Activated CD8-positive, alpha-beta memory T cell treated with anti-CD3 and anti-CD28 coated beads, Interleukin-2, amount 50 U/mL, for 4 hours (primary cell): Measurements from ENCODE around the gene ADAT3.
A peak's percentile ranks its signal among the peaks of the same experiment; 100 is the strongest.
"Not testable (repeated sequence)": the region's sequence is repeated elsewhere in the genome, so short reads cannot be mapped to it uniquely, and the experiment has no call there.

ENCODE experiments used
- DNase-seq: peaks from one replicate; pipeline ENCODE4 v3.0.0-alpha.2; 2020

ADAT3 gene

DNA sequence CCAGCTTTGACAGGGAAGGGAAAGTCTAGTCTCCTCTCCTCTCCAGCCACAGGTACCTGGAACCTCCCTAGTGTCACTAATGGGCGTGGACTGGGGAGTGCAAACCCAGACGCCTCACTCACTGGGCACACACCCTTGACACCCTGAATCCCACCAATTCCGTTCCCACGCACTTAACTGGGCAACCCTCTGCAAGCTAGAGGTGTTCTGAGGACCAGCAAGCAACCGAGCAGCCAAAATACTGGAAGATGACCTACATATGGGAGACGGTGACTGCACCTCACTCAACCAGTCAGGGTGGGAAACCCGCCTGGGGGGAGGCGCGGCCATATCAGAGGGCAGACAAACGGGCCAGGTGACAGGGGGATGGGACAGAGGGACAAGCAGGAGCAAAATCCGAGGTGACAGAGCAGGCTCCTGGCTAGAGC lies 20.9 kb upstream of the ADAT3 start:
- DNase-seq = peak; percentile 65

DNA sequence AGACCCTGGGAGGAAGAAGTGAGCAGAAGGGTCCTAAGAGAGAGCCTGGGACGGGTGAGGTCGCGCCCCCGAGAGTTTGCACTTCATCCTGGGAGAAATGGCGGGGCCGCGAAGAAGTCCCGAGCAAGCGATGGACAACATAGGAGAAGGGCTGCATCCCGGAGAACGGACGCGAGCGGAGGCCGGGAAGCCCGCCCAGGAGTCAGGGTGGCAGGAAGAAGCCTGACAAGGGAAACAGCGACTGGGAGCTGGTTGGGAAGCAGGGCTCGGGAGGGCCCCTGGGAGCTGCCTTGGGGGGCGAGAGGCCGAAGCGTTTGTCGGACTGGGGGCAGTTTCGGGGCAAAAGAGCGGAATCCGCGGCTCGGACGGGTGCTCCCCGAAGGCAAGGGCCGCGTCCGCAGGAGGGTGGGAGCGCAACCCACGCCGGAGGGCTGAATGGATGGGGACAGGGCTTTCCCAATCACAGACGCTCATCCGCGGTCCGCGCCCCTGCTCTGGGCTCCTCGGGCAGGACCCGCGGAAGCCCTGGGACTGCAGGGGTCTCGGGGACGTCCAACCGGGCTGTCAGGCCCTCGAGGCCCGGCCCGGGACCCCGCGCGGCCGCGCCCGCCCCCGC lies 20.4 kb upstream of the ADAT3 start:
- DNase-seq = no peak

DNA sequence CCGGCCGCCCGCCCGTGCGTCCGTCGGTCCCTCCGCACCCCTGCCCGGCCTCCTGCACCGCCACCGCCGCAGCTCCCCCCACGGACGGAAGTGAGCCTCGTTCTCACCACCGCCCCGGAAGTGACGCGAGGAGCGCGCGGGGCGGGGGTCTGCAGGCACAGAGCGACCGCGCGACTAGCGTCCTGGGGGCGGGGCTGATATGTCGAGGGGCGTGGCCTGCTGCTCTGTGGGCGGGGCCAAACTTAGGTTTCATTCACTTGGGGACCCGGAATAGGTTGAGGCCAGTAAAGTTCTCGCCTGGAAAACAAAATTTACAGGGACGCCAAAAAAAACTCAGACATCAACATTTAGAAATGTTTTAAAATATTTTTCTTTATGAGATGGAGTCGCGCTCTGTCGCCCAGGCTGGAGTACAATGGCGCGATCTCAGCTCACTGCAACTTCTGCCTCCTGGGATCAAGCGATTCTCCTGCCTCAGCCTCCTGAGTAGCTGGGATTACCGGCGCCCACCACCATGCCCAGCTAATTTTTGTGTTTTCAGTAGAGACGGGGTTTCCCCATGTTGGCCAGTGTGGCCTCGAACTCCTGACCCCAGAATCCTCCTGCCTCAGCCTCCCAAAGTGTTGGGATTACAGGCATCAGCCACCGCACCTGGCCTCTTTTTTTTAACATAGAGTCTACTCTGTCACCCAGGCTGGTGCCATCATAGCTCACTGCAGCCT lies 19.6 kb upstream of the ADAT3 start, which contains the start of gene ABHD17A:
Gene ABHD17A, minus strand, starts transcription at position 99 of the 722 bp plus-strand sequence. CDS start 3,930 bp downstream, outside the sequence.
- peak; percentile 97 for DNase-seq

DNA sequence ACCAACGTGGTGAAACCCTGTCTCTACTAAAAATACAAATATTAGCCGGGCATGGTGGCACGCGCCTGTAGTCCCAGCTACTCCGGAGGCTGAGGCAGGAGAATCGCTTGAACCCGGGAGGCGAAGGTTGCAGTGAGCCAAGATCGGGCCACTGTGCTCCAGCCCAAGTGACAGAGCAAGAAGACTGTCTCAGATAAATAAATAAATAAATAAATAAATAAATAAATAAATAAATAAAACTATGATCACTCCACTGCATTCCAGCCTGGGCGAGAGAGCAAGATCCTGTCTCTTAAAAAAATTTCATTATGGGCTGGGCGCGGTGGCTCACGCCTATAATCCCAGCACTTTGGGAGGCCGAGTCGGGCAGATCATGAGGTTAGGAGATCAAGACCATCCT lies 18.8 kb upstream of the ADAT3 start:
- DNase-seq = not testable (repeated sequence)

DNA sequence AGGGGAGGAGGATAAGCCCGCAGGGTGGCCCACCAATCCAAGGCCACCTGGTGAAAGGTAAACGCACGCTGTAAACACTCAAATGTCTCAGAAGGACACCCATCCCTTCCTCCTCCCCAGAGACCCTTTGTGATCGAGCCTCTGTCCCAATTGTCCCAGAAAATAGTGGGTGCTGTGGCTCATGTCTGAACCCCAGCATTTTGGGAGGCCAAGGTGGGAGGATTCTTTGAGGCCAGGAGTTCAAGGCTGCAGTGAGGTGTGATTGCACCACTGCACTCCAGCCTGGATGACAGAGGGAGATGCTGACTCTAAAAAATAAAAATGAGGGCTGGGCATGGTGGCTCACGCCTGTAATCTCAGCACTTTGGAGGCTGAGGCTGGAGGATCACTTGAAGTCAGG lies 16.8 kb upstream of the ADAT3 start:
- DNase-seq = no peak

DNA sequence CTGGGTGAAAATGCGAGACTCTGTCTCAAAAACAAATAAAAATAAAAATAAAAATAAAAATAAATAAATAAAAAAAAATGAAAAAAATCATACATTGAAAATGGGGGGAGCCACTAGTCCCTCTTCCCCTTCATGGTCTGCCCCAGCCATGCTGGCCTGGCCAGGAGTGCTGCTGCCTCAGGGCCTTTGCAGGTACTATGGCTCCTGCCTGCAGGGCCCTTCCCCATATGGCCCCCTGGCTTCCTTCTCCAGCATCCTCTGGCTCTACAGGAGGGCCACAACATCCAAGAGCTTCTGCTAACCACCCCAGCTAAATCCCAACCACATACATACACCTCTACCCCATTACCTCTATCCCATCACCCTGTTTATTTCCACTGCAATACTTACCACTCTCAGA lies 15.3 kb upstream of the ADAT3 start:
- no peak for DNase-seq

DNA sequence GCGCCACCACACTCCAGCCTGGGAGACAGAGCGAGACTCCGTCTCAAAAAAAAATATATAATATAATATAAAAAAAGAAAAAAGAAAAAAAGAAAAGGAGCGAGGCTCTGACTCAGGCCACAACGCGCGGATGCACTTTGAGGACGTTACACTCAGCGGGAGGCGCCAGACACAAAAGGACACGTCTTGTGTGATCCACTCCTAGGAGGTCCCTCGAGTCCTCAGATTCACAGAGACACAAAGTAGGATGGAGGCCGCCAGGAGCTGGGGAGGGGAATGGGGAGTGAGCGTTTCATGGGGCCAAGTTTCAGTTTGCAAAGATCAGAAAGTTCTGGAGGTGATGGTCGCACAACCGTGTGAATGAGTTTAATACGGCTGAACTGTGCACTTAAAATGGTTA lies 11.4 kb upstream of the ADAT3 start:
- no peak for DNase-seq

DNA sequence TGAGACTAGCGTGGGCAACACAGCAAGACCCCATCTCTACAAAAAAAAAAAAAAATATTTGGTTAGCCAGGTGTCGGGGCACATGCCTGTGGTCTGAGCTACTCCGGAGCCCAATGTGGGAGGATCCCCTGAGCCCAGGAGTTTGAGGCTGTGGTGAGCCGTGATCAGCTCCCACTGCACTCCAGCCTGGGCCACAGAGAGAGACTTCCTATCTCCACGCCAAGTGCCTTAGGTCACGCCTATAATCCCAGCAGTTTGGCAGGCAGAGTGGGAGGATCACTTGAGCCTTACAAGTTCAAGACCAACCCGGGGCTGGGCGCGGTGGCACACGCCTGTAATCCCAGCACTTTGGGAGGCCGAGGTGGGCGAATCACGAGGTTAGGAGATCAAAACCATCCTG lies 8.7 kb upstream of the ADAT3 start:
- DNase-seq = no peak

DNA sequence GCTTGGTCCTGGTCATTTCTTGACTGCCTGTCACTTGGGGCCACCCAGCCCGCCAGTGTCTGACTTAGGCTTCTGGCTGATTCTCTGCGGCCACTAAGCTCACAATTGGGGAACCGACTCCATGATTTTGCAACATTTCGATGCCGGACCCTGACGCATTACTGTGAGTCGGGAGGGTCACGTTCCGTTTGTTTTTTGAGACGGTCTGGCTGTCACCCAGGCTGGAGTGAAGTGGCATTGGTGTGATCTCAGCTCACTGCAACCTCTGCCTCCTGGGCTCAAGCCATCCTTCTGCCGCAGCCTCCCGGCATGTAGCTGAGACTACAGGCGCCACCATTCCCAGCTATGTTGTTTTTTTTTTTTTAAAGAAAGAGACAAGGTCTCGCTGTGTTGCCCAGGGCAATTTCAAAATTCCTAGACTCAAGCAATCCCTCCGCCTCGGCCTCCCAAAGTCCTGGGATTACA lies 3.2 kb upstream of the ADAT3 start:
- no peak for DNase-seq

DNA sequence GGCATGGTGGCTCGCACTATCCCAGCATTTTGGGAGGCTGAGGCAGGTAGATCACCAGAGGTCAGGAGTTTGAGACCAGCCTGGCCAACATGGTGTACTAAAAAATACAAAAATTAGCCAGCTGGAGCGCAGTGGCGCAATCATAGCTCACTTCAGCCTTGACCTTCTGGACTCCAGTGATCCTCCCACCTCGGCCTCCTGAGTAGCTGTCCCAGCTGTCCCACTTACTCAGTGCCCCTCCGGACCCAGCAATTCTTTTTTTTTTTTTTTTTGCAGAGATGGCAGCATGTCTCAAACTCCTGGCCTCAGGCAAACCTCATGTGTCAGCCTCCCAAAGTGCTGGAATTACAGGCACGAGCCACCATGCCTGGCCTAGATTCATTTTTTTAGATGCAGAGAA lies 2.3 kb upstream of the ADAT3 start:
- DNase-seq = no peak

DNA sequence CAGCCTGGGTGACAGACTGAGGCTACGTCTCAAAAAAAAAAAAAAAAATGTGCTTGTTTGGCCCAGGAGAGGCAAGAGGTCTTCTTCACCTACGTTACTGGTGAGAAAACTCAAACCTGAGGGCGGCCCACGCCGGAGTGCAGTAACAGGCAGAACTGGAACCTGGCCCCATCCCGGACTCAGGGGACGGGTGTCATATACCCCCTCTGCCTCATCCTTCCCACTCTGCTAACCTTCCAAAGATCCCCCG lies 414 bp upstream of the ADAT3 start:
- no peak for DNase-seq

DNA sequence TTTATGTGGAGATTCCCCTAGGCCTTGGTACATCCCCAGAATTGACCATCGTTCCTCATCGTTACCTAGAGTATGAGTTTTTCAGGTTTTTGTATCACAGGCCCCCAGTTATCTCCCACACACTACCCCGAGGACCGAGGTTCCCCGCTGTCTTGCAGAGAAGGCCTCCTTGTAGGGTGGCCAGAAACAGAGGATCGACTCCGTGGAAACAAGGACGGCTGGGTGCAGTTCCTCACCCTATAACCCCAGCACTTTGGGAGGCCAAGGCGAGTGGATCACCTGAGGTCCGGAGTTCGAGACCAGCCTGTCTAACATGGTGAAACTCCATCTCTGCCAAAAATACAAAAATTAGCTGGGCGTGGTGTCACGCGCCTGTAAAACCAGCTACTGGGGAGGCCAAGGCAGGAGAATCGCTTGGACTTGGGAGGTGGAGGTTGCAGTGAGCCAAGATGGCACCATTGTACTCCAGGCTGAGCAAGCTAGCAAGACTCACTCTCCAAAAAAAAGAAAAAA lies 720 bp downstream of the ADAT3 start:
- no peak for DNase-seq

DNA sequence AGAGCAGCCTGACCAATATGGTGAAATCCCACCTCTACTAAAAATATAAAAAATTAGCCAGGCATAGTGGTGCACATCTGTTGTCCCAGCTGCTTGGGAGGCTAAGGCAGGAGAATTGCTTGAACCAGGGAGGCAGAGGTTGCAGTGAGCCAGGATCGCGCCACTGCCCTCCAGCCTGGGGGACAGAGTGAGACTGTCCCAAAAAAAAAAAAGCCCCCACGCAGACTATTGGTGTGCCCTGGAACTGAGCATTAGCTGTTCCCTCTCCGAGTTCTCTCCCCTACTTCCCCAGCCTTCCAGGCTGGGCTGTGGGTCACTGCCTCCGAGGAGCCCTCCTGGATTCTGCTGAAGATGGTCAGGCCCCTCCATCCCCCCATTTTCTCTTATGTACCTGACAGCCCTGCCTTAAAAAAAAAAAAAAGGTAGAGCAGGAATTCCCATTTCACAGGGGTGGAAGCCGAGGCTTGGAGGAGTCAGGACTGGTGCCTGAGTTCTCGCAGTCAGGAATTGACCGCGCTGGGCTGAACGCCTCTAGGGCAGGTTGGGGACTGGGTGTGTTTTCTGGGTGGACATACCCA lies 1.9 kb downstream of the ADAT3 start:
- DNase-seq = no peak

DNA sequence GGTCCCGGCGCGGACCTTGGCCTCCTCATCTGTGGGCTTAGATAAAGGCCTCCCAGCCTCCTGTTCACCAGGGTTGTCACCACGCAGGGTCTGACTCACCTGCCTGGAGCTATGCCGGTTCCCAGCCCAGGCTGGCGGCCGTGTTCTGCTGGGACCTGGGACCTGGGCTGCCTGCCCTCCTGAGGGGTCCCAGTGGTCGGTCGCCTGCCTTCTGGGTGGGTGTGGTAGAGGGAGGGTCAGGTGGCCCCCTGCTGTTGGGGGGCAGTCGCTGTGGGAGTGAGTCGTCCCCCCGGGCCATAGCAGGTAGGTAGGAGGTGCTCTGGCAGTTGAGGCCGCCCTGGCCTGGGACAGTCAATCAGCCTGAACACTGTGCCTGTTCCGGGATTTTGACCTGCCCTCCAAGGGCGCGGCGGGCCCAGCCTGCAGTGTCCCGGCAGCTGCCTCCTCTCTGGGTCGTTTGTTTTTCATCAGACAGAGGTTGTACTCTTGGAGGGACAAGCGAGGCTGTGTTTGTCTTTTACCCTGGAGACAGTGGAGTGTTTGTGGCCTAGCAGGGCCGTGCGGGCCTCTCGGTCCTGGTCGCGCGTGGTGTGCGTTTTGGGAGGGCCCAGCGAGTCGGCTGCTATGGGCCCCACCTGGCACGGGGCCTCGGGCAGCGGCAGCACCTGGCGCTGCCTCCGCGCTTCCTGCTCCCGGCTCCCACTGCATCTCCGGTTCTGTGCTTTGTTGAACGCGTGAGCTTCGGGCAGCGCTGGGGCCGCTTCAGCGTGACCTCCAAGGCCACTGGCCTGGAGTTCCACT lies 2.6 kb downstream of the ADAT3 start:
- no peak for DNase-seq

DNA sequence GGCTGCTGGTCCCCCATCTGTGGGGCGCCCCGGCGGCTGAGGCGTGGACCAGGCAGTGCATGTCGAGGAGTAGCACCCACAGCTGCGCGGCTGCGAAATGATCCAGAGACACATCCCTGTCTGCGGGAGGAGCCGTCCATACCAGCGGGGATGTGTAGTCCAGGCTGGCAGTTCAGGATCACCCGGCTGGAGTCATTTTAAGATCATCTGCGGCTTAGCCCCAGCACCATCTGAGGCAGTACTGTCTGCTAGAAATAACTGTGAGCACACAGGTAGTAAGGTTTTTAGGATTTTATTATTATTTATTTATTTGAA lies 3.1 kb downstream of the ADAT3 start:
- no peak for DNase-seq

DNA sequence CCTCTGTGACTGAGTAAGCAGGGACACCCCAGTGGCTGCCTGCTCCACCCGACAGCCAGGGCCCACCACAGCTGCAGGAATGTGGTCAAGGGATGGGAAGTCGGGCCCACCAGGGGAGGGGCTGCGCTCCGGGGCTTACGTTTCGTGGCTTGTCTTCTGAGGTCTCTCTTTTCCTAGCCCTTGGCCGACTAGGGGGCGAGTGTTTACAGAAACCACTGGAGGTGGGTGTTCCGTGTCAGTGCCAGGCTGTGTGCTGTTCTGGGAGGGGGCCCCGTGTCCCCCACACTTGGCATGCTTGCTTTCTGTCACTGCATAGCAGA lies 4.5 kb downstream of the ADAT3 start:
- DNase-seq = no peak

DNA sequence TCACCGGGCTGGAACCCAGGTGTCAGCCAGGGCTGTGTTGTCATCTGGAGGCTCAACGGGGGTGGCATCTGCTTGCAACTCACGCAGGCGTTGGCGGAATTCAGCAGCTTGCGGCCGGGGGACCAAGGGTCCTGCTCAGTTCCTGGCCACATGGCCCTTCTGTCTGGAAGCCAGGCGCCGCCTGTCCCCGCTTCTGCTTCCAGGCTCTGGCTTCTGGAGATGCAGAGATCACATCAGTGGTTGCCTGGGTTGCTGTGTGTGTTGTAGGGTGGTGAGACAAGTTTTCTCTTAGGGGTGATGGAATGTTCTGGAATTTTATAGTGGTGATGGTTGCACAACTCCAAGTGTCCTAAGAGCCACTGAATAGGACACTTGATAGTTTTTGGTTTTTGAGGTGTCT lies 5.0 kb downstream of the ADAT3 start:
- DNase-seq = no peak

DNA sequence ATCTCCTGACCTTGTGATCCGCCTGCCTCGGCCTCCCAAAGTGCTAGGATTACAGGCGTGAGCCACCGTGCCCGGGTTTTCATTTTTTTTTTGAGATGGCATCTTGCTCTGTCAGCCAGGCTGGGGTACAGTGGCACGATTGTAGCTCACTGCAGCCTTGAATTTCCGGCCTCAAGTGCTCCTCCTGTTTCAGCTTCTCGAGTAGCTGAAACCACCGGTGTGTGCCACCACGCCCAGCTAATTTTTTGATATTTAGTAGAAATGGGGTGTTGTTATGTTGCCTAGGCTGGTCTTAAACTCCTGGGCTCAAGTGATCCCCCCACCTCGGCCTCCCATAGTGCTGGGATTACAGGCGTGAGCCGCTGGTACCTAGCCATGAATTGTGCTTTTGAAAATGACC lies 5.9 kb downstream of the ADAT3 start:
- DNase-seq = peak; percentile 29

DNA sequence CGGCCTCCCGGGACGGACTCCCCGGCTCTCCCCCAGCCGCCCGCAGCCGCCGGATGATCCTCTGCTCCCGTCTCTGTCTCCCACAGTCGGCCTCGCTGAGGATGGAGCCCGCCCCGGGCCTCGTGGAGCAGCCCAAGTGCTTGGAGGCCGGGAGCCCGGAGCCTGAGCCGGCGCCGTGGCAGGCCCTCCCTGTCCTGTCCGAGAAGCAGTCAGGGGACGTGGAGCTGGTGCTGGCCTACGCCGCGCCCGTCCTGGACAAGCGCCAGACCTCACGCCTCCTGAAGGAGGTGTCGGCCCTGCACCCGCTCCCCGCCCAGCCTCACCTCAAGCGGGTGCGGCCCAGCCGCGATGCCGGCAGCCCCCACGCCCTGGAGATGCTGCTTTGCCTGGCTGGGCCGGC lies 6.8 kb downstream of the ADAT3 start:
- DNase-seq = no peak

DNA sequence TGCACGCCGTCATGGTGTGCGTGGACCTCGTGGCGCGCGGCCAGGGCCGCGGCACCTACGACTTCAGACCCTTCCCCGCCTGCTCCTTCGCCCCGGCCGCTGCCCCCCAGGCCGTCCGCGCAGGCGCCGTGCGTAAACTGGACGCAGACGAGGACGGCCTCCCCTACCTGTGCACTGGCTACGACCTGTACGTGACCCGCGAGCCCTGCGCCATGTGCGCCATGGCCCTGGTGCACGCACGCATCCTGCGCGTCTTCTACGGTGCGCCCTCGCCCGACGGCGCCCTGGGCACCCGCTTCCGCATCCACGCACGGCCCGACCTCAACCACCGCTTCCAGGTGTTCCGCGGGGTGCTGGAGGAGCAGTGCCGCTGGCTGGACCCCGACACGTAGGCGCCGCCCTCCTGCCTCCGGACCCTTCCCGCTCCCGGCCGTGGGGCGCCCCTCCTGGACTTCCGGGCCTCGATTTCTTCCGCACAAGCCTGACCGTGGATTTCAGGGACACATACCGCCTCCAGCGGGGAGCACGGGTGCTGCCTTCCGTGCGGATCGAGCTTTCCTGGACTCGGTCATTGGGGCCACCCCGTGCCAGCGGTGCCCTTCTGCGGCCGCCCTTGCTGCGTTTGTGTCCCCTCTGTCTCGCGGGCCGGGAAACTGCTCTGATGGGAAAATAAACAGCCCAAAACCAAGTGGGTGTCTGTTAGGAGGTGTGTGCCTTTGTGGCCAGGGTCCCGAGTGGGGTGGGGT lies 7.7 kb downstream of the ADAT3 start:
- DNase-seq = no peak

DNA sequence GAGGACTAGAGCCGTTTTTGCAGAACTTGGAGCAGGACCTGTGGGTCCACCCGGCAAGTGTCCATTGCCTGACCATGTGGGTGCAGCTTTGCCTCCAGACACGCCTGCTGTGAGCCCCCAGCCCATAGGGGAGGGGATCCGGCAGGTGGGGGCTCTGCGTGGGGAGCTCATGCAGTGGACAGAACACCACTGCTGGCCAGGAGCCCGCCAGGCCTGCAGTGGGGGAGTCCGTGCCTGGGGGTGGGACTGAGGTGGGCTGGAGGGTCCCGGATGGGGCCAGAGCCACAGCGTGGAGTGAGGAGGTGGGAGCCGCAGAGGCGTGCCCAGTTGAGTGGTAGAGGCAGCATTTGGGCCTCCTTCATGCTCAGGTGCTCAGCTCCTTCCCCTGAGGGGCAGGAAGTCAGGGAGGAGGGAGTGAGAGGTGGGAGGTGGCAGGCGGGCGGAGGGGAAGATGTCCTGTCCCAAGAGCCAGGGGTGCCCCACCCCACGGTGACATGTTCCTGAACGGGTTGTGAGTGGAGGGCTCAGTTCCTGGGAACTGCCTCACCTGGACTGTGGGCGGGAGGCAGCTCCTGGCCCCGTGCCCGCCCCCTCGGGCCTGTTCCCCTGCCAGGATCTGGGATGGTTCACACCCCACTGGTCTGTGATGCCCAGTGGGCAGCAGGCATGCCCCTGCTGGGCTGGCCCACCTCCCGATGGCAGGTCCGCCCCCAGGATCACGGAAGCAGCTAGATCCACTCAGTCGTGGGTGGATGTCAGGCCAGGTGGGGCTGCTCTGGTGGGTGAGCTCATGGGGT lies 8.8 kb downstream of the ADAT3 start:
- no peak for DNase-seq

DNA sequence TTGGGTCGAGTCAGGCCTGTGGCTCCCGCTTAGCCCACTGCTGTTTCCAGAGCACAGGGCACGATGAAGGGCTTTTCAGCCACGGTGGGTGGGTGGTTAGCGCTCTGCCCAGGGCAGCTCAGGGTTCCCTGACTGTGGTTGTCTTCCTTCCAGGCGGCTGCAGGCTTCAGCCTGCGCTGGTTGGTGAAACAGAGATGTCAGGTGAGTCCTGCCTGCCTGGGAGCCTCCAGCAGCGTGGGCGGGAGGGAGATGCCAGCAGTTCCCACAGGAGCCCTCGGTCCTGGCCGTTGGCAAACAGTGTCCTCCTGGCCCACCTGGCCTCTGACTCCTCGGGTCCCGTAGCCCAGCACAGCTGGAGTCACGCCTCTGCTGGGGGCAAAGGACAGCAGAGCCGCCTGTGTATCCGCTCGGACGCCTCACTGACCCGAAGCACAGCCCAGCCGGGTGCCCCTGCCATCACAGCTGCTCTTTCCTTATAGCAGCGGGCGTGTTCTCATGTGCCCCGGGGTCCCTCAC lies 9.7 kb downstream of the ADAT3 start:
- DNase-seq = no peak
